Dendritic cell treated with granulocyte-macrophage colony-stimulating factor and Interleukin-4, amounts not matched to agents 40 ng/mL and 50 ng/mL, for 4 days (primary cell): ENCODE results near the gene ZBTB8B.

Experiments used
- H3K27ac Mint-ChIP-seq: one replicate; pipeline ENCODE4 v1.8.0; 2022; ENCODE audit warnings: mild to moderate bottlenecking, mixed read lengths
- H3K27me3 Mint-ChIP-seq: one replicate; pipeline ENCODE4 v1.8.0; 2022; ENCODE audit warnings: mild to moderate bottlenecking, mixed read lengths
- H3K36me3 Mint-ChIP-seq: one replicate; pipeline ENCODE4 v1.8.0; 2022; ENCODE audit warnings: low read depth, mixed read lengths
- H3K4me1 Mint-ChIP-seq: one replicate; pipeline ENCODE4 v1.8.0; 2022; ENCODE audit warnings: low read depth, mixed read lengths
- H3K4me3 Mint-ChIP-seq: one replicate; pipeline ENCODE4 v1.8.0; 2022; ENCODE audit warnings: mild to moderate bottlenecking, moderate library complexity, mixed read lengths
- H3K9me3 Mint-ChIP-seq: one replicate; pipeline ENCODE4 v1.8.0; 2022; ENCODE audit warnings: mixed read lengths
- intact Hi-C: fragments of 100-400 bp; cut with micrococcal nuclease; formaldehyde crosslinking; loops from one replicate; pipeline ENCODE4 v1.15.0; 2022

Gene ZBTB8B

GRCh38 chr1:32503153-32503552 lies 38.3 kb downstream of the ZBTB8B start:
- peaks cover 7% of the 10 kb centered on the region for H3K9me3 Mint-ChIP-seq
- H3K4me1 Mint-ChIP-seq: no peaks in the 10 kb centered on the region
- no peak overlapping the region for H3K27ac Mint-ChIP-seq
- intact Hi-C loops: no loop called here
- no peak overlapping the region for H3K4me3 Mint-ChIP-seq
- peaks cover 12% of the 10 kb centered on the region for H3K27me3 Mint-ChIP-seq
- no peaks in the 10 kb centered on the region for H3K36me3 Mint-ChIP-seq

- no peak overlapping the region for H3K4me3 Mint-ChIP-seq
- peaks cover 7% of the 10 kb centered on the region for H3K9me3 Mint-ChIP-seq
- peaks cover 11% of the 10 kb centered on the region for H3K27me3 Mint-ChIP-seq
- H3K36me3 Mint-ChIP-seq: no peaks in the 10 kb centered on the region
- H3K27ac Mint-ChIP-seq: no peak overlapping the region
- intact Hi-C loops: no loop called here
- no peaks in the 10 kb centered on the region for H3K4me1 Mint-ChIP-seq
These were observed 42.1 kb downstream of the ZBTB8B start for GRCh38 chr1:32507021-32507420.

- Mint-ChIP-seq H3K36me3 (no peaks in the 10 kb centered on the region), H3K27ac (no peak overlapping the region), H3K4me3 (no peak overlapping the region), H3K27me3 (peaks cover 14% of the 10 kb centered on the region), H3K9me3 (peaks cover 7% of the 10 kb centered on the region), H3K4me1 (no peaks in the 10 kb centered on the region)
- intact Hi-C loops: no loop called here
These were observed 43.9 kb downstream of the ZBTB8B start for GRCh38 chr1:32508761-32509160.

- peaks cover 12% of the 10 kb centered on the region for H3K27me3 Mint-ChIP-seq
- intact Hi-C loops: no loop called here
- H3K36me3 Mint-ChIP-seq: no peaks in the 10 kb centered on the region
- no peak overlapping the region for H3K4me3 Mint-ChIP-seq
- peaks cover 4% of the 10 kb centered on the region for H3K9me3 Mint-ChIP-seq
- H3K27ac Mint-ChIP-seq: no peak overlapping the region
- no peaks in the 10 kb centered on the region for H3K4me1 Mint-ChIP-seq
These were observed 45.1 kb downstream of the ZBTB8B start for GRCh38 chr1:32509939-32510338.
